ENCODE data around the gene ATF2.

ATF2 gene

GRCh38 chr2:175080479-175080878, 87.5 kb downstream of the ATF2 start:
- DNase-seq (ENCODE audit: low spot score), result no peak

- no peak for DNase-seq (ENCODE audit: low spot score)
Measured at GRCh38 chr2:175076272-175076671, 91.7 kb downstream of the ATF2 start.

GRCh38 chr2:175074478-175074877, 93.5 kb downstream of the ATF2 start:
- no peak for DNase-seq (ENCODE audit: low spot score)

- no peak for DNase-seq (ENCODE audit: low spot score)
Measured at GRCh38 chr2:175068534-175068933, 99.5 kb downstream of the ATF2 start.

GRCh38 chr2:175066411-175066810, 101.6 kb downstream of the ATF2 start:
- no peak for DNase-seq (ENCODE audit: low spot score)

GRCh38 chr2:175064797-175065196, 103.2 kb downstream of the ATF2 start:
- no peak for DNase-seq (ENCODE audit: low spot score)

GRCh38 chr2:175063741-175064140, 104.3 kb downstream of the ATF2 start:
- no peak for DNase-seq (ENCODE audit: low spot score)

GRCh38 chr2:175062787-175063585, 105.0 kb downstream of the ATF2 start:
- no peak for DNase-seq (ENCODE audit: low spot score)

GRCh38 chr2:175057078-175057685, 110.8 kb downstream of the ATF2 start:
- no peak for DNase-seq (ENCODE audit: low spot score)

- no peak for DNase-seq (ENCODE audit: low spot score)
Measured at GRCh38 chr2:175055993-175056392, 112.0 kb downstream of the ATF2 start.

GRCh38 chr2:175054340-175054739, 113.7 kb downstream of the ATF2 start:
- no peak for DNase-seq (ENCODE audit: low spot score)

- no peak for DNase-seq (ENCODE audit: low spot score)
Measured at GRCh38 chr2:175049661-175050060, 118.3 kb downstream of the ATF2 start.

GRCh38 chr2:175048275-175048674, 119.7 kb downstream of the ATF2 start:
- no peak for DNase-seq (ENCODE audit: low spot score)

GRCh38 chr2:175039490-175039889, 128.5 kb downstream of the ATF2 start:
- no peak for DNase-seq (ENCODE audit: low spot score)

GRCh38 chr2:175039031-175039430, 129.0 kb downstream of the ATF2 start:
- DNase-seq (ENCODE audit: low spot score), result no peak

- DNase-seq (ENCODE audit: low spot score), result no peak
Measured at GRCh38 chr2:175037941-175038340, 130.1 kb downstream of the ATF2 start.

- DNase-seq (ENCODE audit: low spot score), result peak; percentile 10
Measured at GRCh38 chr2:175036582-175037018, 131.4 kb downstream of the ATF2 start.

- no peak for DNase-seq (ENCODE audit: low spot score)
Measured at GRCh38 chr2:175035806-175036205, 132.2 kb downstream of the ATF2 start.

GRCh38 chr2:175034716-175035115, 133.3 kb downstream of the ATF2 start:
- DNase-seq (ENCODE audit: low spot score), result no peak

- DNase-seq (ENCODE audit: low spot score), result no peak
Measured at GRCh38 chr2:175030380-175031271, 137.4 kb downstream of the ATF2 start.

- no peak for DNase-seq (ENCODE audit: low spot score)
Measured at GRCh38 chr2:175027755-175028154, 140.2 kb downstream of the ATF2 start.

- no peak for DNase-seq (ENCODE audit: low spot score)
Measured at GRCh38 chr2:175026385-175026784, 141.6 kb downstream of the ATF2 start.

GRCh38 chr2:175025946-175026345, 142.1 kb downstream of the ATF2 start:
- DNase-seq (ENCODE audit: low spot score), result no peak

Measured in hematopoietic multipotent progenitor cell treated with erythropoietin and hydrocortisone succinate and interleukin-3 and kit ligand, for 17 days (in vitro differentiated cells).